Measurements from ENCODE around the gene ZNF710. TPM values are rescaled to one million over a fixed set of nuclear protein-coding genes. Genes with fewer than 3 reads are reported as not detected.
A peak's percentile ranks its signal among the peaks of the same experiment; 100 is the strongest.
"Not testable (repeated sequence)": the region's sequence is repeated elsewhere in the genome, so short reads cannot be mapped to it uniquely, and the experiment has no call there.

The ZNF710 gene
- total and polyA plus RNA-seq, 9 of the 15 experiments (the other 6 are each of a cell fraction or from before 2014, with no cell fraction given), result 0.56 to 14.2 (median 5.2) TPM

GRCh38 chr15:89976246-89976600 is 24.9 kb upstream of the ZNF710 start:
- in situ Hi-C loops (cut with MboI) (no loop called here), intact Hi-C loops (cut with micrococcal nuclease) (no loop called here)
- Histone ChIP-seq H3K9ac (ENCODE audit: insufficient read depth in 1 of 2, low read depth in 2 of 2, low read length in 2 of 2) (no peak overlapping the region), H3K4me3 (no peak overlapping the region), H3K9me3 (replicated peaks; ENCODE audit: control insufficient read depth, insufficient read depth, low read depth, low read length) (no peaks in the 10 kb centered on the region), H2AFZ (ENCODE audit: low read depth, low read length) (peak overlapping the region; percentile 65), H3K4me2 (ENCODE audit: insufficient read depth, low read length) (no peak overlapping the region), H3K9me1 (ENCODE audit: control insufficient read depth, insufficient read depth, low read length) (no peaks in the 10 kb centered on the region), H3K4me1 (replicated peaks in 1 of 2; ENCODE audit: control insufficient read depth in 2 of 2, insufficient read depth in 2 of 2, low read length in 2 of 2) (no peaks in the 10 kb centered on the region; a peak in 1 of 5 replicates), H4K20me1 (replicated peaks; ENCODE audit: control insufficient read depth, insufficient read depth, low read length) (no peaks in the 10 kb centered on the region), H3K79me2 (ENCODE audit: control insufficient read depth, insufficient read depth, low read length) (no peaks in the 10 kb centered on the region), H3K27ac (ENCODE audit: extremely low read depth, low read depth, low read length) (no peak overlapping the region), H3K27me3 (ENCODE audit: control insufficient read depth in 2 of 2, insufficient read depth in 2 of 2, low read length in 2 of 2) (no peaks in the 10 kb centered on the region; a peak in 1 of 5 replicates), H3K36me3 (ENCODE audit: control insufficient read depth, insufficient read depth, low read length) (no peaks in the 10 kb centered on the region)
- POLR2A ChIA-PET, result interaction anchor here (0.7 kb wide), 1 partner anchor 26 kb away, joined by 4 read pairs; no protein-coding TSS in a partner anchor
- CTCF ChIA-PET (ENCODE audit: low intra/inter-chr PET ratio), result no interaction called here
- no peak for TF ChIP-seq SMARCA5 (IDR thresholded peaks at IDR 0.05)
- 0 out of 2 replicates have a peak, but pooled peaks have one; percentile 31 for TF ChIP-seq EHMT2 (IDR thresholded peaks at IDR 0.05)
- TF ChIP-seq NFATC3 (IDR thresholded peaks at IDR 0.05), result no peak
- no peak for TF ChIP-seq RHOXF2B (CRISPR knock-in tag; conservative IDR thresholded peaks at IDR 0.05)
- TF ChIP-seq YY1 (IDR thresholded peaks at IDR 0.05; ENCODE audit: borderline replicate concordance in 1 of 3, control insufficient read depth in 1 of 3, extremely low read depth in 1 of 3, insufficient read depth in 3 of 3, insufficient read length in 1 of 3, insufficient replicate concordance in 2 of 3, low read depth in 1 of 3, low read length in 2 of 3), result peak in 1 of 3 experiments; percentile 47
- TF ChIP-seq PCBP1 (IDR thresholded peaks at IDR 0.05; ENCODE audit: low read depth, low read length, poor library complexity, severe bottlenecking), result no peak
- no peak for TF ChIP-seq ZNF79 (CRISPR knock-in tag; IDR thresholded peaks at IDR 0.05; ENCODE audit: low read depth)
- TF ChIP-seq NFE2 (IDR thresholded peaks at IDR 0.05; ENCODE audit: low read depth), result no peak
- FAIRE-seq, result no peak
- DNase-seq (ENCODE audit: extremely low read depth in 1 of 4, low spot score in 3 of 4), result no peak
- WGBS (ENCODE audit: insufficient coverage, low coverage, missing lambda C conversion rate), result 29% methylated on average over 5 of the region's 5 CpGs
- no peak for ATAC-seq
- BruUV-seq (replicated peaks), result no TSS peak

- H3K36me3 ChIP-seq (ENCODE audit: control insufficient read depth, insufficient read depth, low read length); H3K9ac ChIP-seq (ENCODE audit: insufficient read depth in 1 of 2, low read depth in 2 of 2, low read length in 2 of 2); H3K4me1 ChIP-seq (replicated peaks in 1 of 2; ENCODE audit: control insufficient read depth in 2 of 2, insufficient read depth in 2 of 2, low read length in 2 of 2); H3K9me1 ChIP-seq (ENCODE audit: control insufficient read depth, insufficient read depth, low read length); in situ Hi-C loops (cut with MboI); CTCF ChIA-PET (ENCODE audit: low intra/inter-chr PET ratio); H3K79me2 ChIP-seq (ENCODE audit: control insufficient read depth, insufficient read depth, low read length); POLR2A ChIA-PET; FAIRE-seq; intact Hi-C loops (cut with micrococcal nuclease); DNase-seq (ENCODE audit: extremely low read depth in 1 of 4, low spot score in 3 of 4); H3K27ac ChIP-seq (ENCODE audit: extremely low read depth, low read depth, low read length); H3K9me3 ChIP-seq (replicated peaks; ENCODE audit: control insufficient read depth, insufficient read depth, low read depth, low read length); H2AFZ ChIP-seq (ENCODE audit: low read depth, low read length); H3K4me3 ChIP-seq; BruUV-seq (replicated peaks); H3K27me3 ChIP-seq (ENCODE audit: control insufficient read depth in 2 of 2, insufficient read depth in 2 of 2, low read length in 2 of 2); ATAC-seq; H4K20me1 ChIP-seq (replicated peaks; ENCODE audit: control insufficient read depth, insufficient read depth, low read length); H3K4me2 ChIP-seq (ENCODE audit: insufficient read depth, low read length): not testable (repeated sequence)
- 30% methylated on average over 15 of the region's 31 CpGs for WGBS (ENCODE audit: insufficient coverage, low coverage, missing lambda C conversion rate)
Measured at GRCh38 chr15:89977836-89978235, 23.3 kb upstream of the ZNF710 start.

Measured in K562 (cell line).